SU-DHL-6 (cell line): ENCODE results near the gene TMEM121B.

ENCODE experiments used
- EZH2phosphoT487 ChIP-seq: fragments of 200-600 bp; sonication (generic), shearing (Covaris generic); conservative IDR thresholded peaks from 2 replicates; pipeline ENCODE4 v1.6.1; 2018; ENCODE audit warnings: mild to moderate bottlenecking, antibody characterized with exemption, low read length, moderate library complexity, mixed read lengths
- TF ChIP-seq, protein P1 (sequence below): fragments of 200-600 bp; sonication (generic); IDR thresholded peaks from one replicate; pipeline ENCODE4 v1.5.1; 2017; ENCODE audit warnings: antibody characterized with exemption, mild to moderate bottlenecking, low read length, moderate library complexity; ENCODE audit not compliant: insufficient read depth, poor library complexity, severe bottlenecking

DNA sequence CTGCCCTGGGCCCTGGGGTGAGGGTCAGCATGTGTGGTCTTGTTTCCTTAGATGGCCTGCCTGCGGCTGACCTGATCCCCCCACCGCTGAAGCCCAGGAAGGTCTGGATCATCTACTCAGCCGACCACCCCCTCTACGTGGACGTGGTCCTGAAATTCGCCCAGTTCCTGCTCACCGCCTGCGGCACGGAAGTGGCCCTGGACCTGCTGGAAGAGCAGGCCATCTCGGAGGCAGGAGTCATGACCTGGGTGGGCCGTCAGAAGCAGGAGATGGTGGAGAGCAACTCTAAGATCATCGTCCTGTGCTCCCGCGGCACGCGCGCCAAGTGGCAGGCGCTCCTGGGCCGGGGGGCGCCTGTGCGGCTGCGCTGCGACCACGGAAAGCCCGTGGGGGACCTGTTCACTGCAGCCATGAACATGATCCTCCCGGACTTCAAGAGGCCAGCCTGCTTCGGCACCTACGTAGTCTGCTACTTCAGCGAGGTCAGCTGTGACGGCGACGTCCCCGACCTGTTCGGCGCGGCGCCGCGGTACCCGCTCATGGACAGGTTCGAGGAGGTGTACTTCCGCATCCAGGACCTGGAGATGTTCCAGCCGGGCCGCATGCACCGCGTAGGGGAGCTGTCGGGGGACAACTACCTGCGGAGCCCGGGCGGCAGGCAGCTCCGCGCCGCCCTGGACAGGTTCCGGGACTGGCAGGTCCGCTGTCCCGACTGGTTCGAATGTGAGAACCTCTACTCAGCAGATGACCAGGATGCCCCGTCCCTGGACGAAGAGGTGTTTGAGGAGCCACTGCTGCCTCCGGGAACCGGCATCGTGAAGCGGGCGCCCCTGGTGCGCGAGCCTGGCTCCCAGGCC is 12.7 kb downstream of the TMEM121B start:
- TF ChIP-seq, protein P1, sequence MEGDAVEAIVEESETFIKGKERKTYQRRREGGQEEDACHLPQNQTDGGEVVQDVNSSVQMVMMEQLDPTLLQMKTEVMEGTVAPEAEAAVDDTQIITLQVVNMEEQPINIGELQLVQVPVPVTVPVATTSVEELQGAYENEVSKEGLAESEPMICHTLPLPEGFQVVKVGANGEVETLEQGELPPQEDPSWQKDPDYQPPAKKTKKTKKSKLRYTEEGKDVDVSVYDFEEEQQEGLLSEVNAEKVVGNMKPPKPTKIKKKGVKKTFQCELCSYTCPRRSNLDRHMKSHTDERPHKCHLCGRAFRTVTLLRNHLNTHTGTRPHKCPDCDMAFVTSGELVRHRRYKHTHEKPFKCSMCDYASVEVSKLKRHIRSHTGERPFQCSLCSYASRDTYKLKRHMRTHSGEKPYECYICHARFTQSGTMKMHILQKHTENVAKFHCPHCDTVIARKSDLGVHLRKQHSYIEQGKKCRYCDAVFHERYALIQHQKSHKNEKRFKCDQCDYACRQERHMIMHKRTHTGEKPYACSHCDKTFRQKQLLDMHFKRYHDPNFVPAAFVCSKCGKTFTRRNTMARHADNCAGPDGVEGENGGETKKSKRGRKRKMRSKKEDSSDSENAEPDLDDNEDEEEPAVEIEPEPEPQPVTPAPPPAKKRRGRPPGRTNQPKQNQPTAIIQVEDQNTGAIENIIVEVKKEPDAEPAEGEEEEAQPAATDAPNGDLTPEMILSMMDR, result no peak
- no peak for TF ChIP-seq EZH2phosphoT487
